GM10847 (cell line): Measurements from ENCODE around the gene DGAT2.

Experiments used
- POLR2A ChIP-seq: IDR thresholded peaks from 2 replicates; pipeline ENCODE4 v1.6.1; 2011; ENCODE audit not compliant: insufficient read length; ENCODE audit errors: extremely low read depth

The DGAT2 gene

GRCh38 chr11:75802913-75803820 is 34.6 kb downstream of the DGAT2 start:
- TF ChIP-seq POLR2A: no peak

- TF ChIP-seq POLR2A: no peak
Measured at GRCh38 chr11:75809111-75809510, 40.5 kb downstream of the DGAT2 start.

- no peak for TF ChIP-seq POLR2A
Measured at GRCh38 chr11:75809991-75810390, 41.4 kb downstream of the DGAT2 start.

GRCh38 chr11:75810637-75811390 is 42.2 kb downstream of the DGAT2 start:
- TF ChIP-seq POLR2A: peak; percentile 32

- TF ChIP-seq POLR2A: no peak
Measured at GRCh38 chr11:75811485-75811884, 42.9 kb downstream of the DGAT2 start.

GRCh38 chr11:75812542-75813040 is 44.0 kb downstream of the DGAT2 start:
- TF ChIP-seq POLR2A: no peak

- TF ChIP-seq POLR2A: no peak
Measured at GRCh38 chr11:75813124-75813523, 44.5 kb downstream of the DGAT2 start.

- TF ChIP-seq POLR2A: no peak
Measured at GRCh38 chr11:75813622-75814039, 45.1 kb downstream of the DGAT2 start.

GRCh38 chr11:75814363-75814676 is 45.7 kb downstream of the DGAT2 start:
- no peak for TF ChIP-seq POLR2A

- TF ChIP-seq POLR2A: peak; percentile 91
Measured at GRCh38 chr11:75814677-75815344, 46.2 kb downstream of the DGAT2 start, which contains the start of gene UVRAG. Gene UVRAG (plus strand): TSS chr11:75815210. CDS start chr11:75815408, 198 bp downstream.

- TF ChIP-seq POLR2A: no peak
Measured at GRCh38 chr11:75815345-75816168, 47.0 kb downstream of the DGAT2 start.

- TF ChIP-seq POLR2A: no peak
Measured at GRCh38 chr11:75816561-75817239, 48.1 kb downstream of the DGAT2 start.

GRCh38 chr11:75820645-75821044 is 52.1 kb downstream of the DGAT2 start:
- no peak for TF ChIP-seq POLR2A

- TF ChIP-seq POLR2A: no peak
Measured at GRCh38 chr11:75821202-75821601, 52.6 kb downstream of the DGAT2 start.
